HG02840 (cell line): ENCODE results near the gene MTUS2.

Experiments
- ATAC-seq: cut with Tn5 transposase; IDR thresholded peaks from one replicate; pipeline ENCODE4 v1.9.1; 2021; ENCODE audit warnings: mild to moderate bottlenecking, moderate library complexity, moderate number of reproducible peaks; ENCODE audit not compliant: unreplicated experiment, low FRiP score

Gene MTUS2

DNA sequence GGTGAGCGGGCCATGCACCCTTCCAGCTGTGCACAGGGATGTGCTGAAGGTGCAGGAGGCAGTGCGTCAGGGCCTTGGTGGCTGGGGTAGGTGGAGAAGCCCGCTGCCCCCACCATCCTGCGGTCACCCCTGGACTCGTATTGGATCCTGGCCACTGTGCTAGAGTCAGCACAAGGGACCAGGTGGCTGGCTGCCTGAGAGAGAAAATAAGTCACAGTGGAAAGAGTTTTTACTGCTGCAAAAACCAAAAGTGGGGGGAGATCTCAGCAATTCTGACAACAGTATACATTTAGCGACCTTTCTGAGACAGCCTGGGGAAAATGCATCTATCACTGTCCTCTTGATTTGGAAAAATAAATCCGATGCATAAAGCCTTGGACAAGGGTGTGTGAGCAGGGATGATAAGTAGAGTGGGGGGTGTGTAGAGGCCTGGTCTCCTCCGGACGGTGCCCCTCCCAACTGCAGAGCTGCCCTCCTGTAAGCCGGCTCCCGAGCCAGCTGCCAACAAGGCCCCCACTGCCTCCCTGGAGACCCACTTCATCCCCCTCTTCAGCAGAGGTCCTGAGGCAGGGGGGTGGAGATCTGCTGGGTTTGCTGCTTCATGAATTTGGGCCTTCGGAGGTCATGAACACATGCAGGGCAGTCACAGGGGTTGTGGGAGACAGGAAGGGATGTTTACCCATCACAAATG, 691.1 kb downstream of the MTUS2 start:
- no peak for ATAC-seq

GRCh38 chr13:29511980-29512379, 691.8 kb downstream of the MTUS2 start:
- no peak for ATAC-seq

- ATAC-seq: no peak
Observed at GRCh38 chr13:29513002-29513980, 693.2 kb downstream of the MTUS2 start.

DNA sequence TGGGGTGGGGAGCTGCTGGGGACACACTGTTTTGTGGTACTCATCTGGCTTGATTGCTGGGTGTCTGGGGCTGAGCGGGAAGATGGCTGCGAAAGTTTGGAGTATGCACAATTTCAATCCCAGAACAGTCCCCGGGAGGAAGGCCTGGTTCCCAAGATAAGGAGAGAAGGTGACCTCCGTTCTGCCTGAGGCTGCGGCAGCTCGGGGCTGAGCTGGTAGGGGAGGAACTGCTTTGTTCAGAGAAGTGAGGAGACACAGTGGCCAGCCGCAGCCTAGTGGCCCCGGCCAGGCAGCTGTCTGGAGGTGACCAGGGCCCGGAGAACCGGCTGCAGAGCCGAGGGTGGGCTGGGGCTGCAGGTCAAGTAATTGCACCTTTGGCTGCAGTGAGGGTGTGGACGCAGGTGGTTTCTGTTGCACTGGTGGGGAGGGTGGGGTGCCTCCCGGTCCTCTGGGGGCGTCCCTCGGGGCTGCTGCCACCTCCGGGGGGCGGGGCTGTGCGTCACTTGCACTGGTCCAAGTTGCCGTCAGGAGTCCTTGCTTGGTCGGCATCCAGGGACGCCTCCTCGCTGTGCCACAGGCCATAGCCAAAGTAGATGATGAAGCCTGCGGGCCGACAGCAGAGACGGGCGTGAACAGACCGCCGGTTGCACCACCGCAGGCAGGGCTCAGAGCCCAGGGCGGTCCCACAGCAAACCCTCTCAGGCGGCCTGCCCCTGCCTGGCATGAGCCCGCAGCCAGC, 694.0 kb downstream of the MTUS2 start:
- no peak for ATAC-seq

DNA sequence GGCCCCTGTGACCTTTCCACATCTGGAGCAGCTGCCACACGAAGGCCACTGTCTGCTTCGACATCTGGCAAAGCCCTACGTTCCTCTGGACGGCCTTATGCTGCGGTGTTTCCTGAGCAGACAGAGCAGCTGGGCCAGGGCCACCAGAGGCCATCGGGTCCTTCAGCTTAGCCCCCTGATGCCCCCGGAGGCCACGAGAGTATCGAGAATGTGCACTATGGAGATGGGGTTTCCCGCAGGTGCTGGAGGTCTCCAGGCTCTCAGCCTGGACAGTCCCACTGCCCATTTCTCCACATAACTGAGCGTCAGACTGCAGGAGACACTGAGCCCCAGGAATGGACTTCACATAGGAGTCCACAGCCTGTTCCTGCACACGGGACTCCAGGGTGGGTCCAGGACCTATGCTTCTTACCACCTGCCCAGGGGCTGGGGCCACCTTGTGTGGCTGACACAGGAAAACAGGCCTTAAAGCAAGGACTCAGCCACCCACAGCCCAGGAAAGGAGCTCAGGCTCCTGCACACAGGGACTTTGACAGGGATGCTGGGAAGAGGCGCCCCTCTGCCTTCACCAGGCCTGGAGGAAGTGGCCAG, 694.7 kb downstream of the MTUS2 start:
- no peak for ATAC-seq

- ATAC-seq: no peak
Observed at GRCh38 chr13:29515372-29515771, 695.2 kb downstream of the MTUS2 start.

DNA sequence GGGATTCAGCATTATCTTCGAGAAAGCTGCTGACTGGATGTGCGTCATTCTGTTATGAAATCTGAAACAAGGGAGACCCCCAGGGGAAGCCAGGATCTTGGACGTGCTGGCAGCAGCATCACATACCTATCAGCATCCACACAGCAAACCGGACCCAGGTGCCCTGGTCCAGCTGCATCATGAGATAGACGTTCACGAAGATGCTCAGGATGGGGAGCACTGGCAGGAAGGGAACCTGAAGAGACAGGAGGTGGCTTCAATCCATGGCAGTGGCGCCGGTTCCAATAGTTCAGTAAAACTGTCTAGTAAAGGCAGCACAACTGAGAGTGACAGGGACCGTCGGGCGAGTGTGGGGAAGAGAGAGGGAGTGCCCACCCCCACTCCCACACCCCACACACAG, 695.9 kb downstream of the MTUS2 start:
- ATAC-seq: no peak

DNA sequence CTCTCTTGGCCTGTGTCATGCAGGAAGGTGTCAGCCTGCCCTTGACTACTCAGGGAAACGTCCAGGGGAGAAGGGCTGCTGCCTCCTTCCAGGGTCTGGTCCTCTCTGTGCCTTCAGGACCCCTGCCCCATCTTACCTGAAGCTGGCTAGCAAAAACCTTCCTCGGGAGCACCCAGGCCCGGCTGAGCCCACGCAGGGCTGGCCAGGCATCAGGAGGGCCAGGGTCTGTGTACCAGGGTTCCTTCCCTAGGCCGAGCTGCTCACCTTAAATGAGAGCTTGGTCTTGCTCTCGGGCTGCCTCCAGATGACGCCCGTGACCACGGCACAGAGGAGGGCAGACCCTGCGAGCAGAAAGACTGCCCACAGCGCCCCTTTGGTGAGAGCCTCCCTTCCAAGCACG, 696.7 kb downstream of the MTUS2 start:
- no peak for ATAC-seq

DNA sequence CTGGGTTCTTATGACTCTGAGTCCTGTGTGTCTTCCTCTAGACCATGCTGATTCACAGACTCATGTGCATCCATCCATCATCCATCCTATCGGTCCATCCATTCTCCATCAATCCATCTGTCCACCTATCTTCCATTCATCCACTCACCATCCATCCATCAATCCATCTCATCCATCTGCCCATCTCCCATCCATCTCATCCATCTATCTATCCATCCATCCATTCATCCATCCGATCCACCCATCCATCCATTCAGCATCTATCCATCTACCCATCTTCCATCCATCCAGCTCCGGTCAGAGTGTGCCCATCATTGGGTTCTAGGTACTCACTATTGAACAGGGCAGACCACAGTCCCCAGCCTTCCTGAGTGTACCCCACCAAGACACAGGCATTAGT, 699.8 kb downstream of the MTUS2 start:
- ATAC-seq: no peak

DNA sequence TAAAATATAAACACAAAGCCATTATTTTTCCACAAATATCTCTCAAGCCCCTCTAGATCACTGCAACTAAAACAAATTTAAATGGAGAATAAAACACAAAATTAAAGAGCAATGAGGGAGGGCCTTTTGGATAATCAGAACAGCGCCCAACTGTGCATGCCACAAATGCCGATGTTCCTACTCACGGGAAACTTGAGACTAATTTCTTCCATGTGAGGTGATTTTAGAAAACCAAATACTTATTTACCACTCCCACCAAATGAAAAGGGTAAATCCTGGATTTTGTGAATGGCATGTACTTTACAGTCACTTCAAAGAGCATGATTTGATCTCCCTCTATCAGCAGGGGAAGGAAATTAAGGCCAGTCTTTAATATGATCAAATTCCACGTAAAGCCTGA, 700.5 kb downstream of the MTUS2 start:
- ATAC-seq: no peak

GRCh38 chr13:29521336-29521735, 701.2 kb downstream of the MTUS2 start:
- no peak for ATAC-seq

- ATAC-seq: no peak
Observed at GRCh38 chr13:29522044-29522685, 702.0 kb downstream of the MTUS2 start.

DNA sequence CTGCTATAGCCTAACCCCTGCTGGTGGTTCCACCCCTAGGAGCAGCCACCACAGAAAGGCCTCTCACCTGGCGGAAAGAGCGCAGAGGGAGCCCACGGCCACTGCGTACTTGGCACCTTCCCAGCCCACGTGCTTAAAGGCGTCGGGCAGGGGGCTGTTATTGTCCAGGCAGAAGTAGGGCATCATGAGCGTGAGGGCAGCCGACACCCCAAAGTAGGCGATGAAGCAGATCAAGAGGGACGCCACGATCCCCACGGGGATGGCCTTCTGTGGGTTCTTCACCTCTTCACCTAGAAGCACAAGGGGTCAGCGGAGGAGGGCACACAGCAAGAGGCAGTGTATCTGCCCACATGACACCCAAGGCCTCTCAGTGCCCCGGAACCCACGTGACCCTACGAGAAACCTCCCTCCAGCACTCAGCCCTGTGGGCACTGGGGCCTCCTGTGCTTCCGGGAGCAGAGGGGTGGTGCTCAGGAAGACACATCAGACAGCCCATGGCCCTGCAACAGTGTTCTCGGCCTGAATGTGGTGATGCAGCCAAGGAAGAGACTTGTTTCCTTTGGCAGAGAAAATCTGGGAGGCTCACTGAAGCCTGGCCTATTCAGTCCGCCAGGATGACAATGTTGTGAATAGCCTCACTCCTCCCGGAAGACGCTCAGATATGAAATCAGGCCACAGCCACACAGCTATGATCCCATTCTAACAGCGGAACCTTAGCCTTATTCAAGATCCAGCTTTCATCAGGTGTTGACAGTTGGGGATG, 703.2 kb downstream of the MTUS2 start:
- no peak for ATAC-seq

GRCh38 chr13:29524176-29524575, 704.0 kb downstream of the MTUS2 start:
- no peak for ATAC-seq

DNA sequence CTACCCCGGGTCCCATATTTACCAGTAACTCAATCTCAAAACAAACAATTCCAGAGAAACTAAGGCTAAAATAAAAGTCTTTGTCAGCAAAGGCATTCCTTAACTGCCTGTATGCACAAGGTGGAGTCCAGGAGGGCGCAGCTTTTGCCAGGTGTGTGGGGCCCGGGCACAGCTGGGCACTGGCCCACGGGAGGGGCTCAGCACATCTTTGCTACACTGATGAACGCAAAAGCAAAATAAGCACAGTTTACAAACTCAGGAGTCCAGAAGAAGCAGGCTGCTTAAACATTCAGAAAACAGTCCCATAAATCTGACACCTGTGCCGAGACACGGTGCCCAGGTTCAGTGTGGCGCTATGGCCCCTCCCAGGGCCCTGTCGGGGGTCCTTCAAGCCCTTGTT, 704.5 kb downstream of the MTUS2 start:
- no peak for ATAC-seq

DNA sequence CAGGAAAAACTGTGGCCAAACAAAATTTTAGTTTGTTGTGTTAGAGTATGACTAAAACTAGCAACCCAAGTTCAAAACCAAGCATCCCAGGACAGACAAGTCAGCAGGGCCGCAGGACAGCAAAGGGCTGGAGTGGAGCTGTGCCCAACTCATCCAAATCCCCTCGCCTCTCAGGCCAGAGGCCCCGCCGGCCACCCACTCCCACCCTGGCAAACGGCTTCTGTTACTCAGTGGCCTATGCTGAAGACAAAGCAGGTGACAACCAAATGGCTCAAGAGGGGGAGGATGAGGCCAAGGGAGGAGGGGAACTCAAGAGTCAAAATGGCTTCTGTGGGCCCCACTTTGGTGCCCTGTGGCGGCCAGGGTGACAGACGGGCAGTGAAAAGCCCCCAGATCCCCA, 705.6 kb downstream of the MTUS2 start:
- ATAC-seq: no peak

DNA sequence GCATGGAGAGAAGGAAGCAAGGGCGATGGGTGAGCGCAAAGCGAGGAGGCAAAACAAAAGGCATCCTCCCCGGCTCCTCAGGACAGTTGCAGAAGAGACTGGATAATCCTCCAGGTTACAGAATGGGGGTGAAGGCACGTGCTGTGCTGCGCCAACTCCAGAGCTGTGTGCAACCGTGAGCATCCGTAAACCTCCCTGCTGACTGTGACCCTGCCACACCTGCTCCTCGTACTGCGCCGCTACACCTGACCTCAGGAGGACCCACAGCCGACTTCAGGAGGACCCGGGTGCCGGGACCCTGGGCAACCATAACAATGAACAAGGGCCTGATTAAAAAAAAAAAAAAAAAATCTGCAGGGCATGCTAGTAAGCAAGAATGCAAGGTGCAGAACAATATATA, 706.6 kb downstream of the MTUS2 start:
- no peak for ATAC-seq

DNA sequence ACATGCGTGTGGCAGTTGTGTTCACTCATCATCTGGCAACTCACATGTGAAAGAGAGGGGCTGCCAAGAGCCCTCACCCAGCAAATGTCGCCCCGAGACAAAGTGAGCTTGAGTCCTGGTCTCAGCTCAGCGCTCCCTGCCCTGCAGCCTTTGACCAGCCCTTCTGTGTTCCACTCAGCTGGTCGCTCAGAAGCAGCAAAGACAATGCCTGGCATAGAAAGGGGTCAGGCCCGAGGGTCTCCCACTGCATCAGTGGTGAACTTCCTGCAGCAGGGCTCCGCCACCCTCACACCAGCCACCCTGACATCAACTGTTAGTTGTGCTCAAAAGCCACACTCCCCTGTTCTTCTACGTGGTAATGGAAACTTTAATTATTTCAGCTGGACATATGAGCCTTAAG, 707.4 kb downstream of the MTUS2 start:
- ATAC-seq: no peak

DNA sequence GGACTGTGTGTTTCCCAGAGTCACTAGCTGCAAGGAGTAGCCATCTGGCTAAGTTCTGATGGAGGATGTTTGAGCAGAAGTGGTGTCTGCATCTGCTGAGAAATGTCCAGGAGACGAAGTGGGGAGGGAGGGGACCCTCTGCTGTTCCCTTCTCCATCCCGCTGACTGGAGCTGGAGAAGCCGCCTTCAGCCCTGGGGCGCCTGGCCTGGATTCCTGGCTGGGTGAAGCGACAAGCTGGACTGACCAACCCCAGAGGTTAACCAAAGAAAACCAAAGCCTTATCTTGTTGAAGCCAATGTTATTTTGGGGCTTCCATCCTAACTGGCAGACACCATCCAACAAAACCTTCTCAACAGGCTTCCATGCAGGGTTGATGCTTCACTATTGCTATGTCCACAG, 707.8 kb downstream of the MTUS2 start:
- no peak for ATAC-seq

- no peak for ATAC-seq
Observed at GRCh38 chr13:29529754-29530153, 709.6 kb downstream of the MTUS2 start.
